HCT116 (cell line): ENCODE results near the gene ACSM5.
"Not testable (repeated sequence)": the region's sequence is repeated elsewhere in the genome, so short reads cannot be mapped to it uniquely, and the experiment has no call there.

Experiments
- CBX3 ChIP-seq: IDR thresholded peaks from 2 replicates; pipeline ENCODE4 v1.6.1; 2012; ENCODE audit warnings: low read depth
- CTCF ChIP-seq, 3 experiments: fragments of 200-600 bp in 1 of 3; sonication (generic) in 1 of 3; IDR thresholded peaks in 2 of 3; conservative IDR thresholded peaks in 1 of 3; 2 replicates each; pipeline ENCODE4 v1.5.1; 2012 to 2017; ENCODE audit warnings: low read depth in 2 of 3, low read length in 2 of 3, antibody characterized with exemption in 1 of 3, borderline replicate concordance in 1 of 3, control low read depth in 1 of 3, mild to moderate bottlenecking in 1 of 3, mixed read lengths in 1 of 3, mixed run types in 1 of 3, moderate library complexity in 1 of 3; ENCODE audit not compliant: insufficient read depth in 1 of 3
- EGR1 ChIP-seq: IDR thresholded peaks from 2 replicates; pipeline ENCODE4 v1.6.1; 2012; ENCODE audit warnings: low read depth
- EZH2 ChIP-seq: fragments of 200-600 bp; sonication (generic); IDR thresholded peaks from 2 replicates; pipeline ENCODE4 v1.6.1; 2017; ENCODE audit warnings: antibody characterized with exemption, mixed run types
- JUND ChIP-seq: IDR thresholded peaks from 2 replicates; pipeline ENCODE4 v1.6.1; 2012
- POLR2A ChIP-seq: IDR thresholded peaks from 2 replicates; pipeline ENCODE4 v1.7.0; 2011; ENCODE audit warnings: borderline replicate concordance; ENCODE audit not compliant: insufficient read depth, insufficient read length; ENCODE audit errors: extremely low read depth
- SIN3A ChIP-seq: IDR thresholded peaks from 2 replicates; pipeline ENCODE4 v1.6.1; 2012; ENCODE audit warnings: low read depth
- SRF ChIP-seq: IDR thresholded peaks from 2 replicates; pipeline ENCODE4 v1.6.1; 2012; ENCODE audit warnings: low read depth
- TCF7L2 ChIP-seq: IDR thresholded peaks from 2 replicates; pipeline ENCODE4 v1.7.0; 2011; ENCODE audit warnings: borderline replicate concordance, inconsistent platforms; ENCODE audit not compliant: insufficient read depth, insufficient read length; ENCODE audit errors: extremely low read depth
- YY1 ChIP-seq: IDR thresholded peaks from 2 replicates; pipeline ENCODE4 v1.6.1; 2011; ENCODE audit warnings: low read length, low read depth, moderate library complexity, mild to moderate bottlenecking; ENCODE audit not compliant: insufficient replicate concordance; ENCODE audit errors: extremely low read depth
- ZNF274 ChIP-seq: fragments of 200-500 bp; sonication (Bioruptor generic); IDR thresholded peaks from 2 replicates; pipeline ENCODE4 v1.6.1; 2014; ENCODE audit warnings: mild to moderate bottlenecking, low read depth, low read length, inconsistent platforms

- TF ChIP-seq EGR1; CTCF (IDR thresholded peaks at IDR 0.05 in 2 of 3, conservative IDR thresholded peaks at IDR 0.05 in 1 of 3; ENCODE audit: borderline replicate concordance in 1 of 3, insufficient read depth in 1 of 3, low read depth in 2 of 3, low read length in 2 of 3); POLR2A; EZH2; YY1; ZNF274; TCF7L2; JUND; CBX3; SRF; SIN3A: not testable (repeated sequence)
These were observed 31.4 kb downstream of the ACSM5 start for GRCh38 chr16:20440731-20441130.
